Heart right ventricle (tissue), 16 donors: Measurements from ENCODE around the gene ACSL5. TPM values are rescaled to one million over a fixed set of nuclear protein-coding genes. Genes with fewer than 3 reads are reported as not detected.

ENCODE experiments used
- ATAC-seq, 8 donors: fragments of 200-7000 bp; cut with Tn5 transposase; one replicate each; pipeline ENCODE4 v1.9.1; 2020; ENCODE audit warnings: mild to moderate bottlenecking in 8 of 8, moderate library complexity in 8 of 8, moderate number of reproducible peaks in 1 of 8
- DNase-seq, 2 donors: peaks; one replicate each; pipeline ENCODE4 v3.0.0-alpha.2; 2020
- H3K27ac ChIP-seq, 10 donors: fragments of 200-600 bp; sonication (generic) in 2 of 10; one replicate each; pipeline versions ENCODE4 v1.5.0 to v1.8.0; 2020 to 2022; ENCODE audit warnings: mild to moderate bottlenecking in 3 of 10
- H3K27me3 ChIP-seq, 7 donors: fragments of 200-600 bp; one replicate each; pipeline ENCODE4 v1.8.0; 2021 to 2022; ENCODE audit warnings: mild to moderate bottlenecking in 2 of 7
- H3K36me3 ChIP-seq, 9 donors: fragments of 200-600 bp; sonication (generic) in 1 of 9; one replicate each; pipeline versions ENCODE4 v1.5.0 to v1.8.0; 2020 to 2022; ENCODE audit warnings: mild to moderate bottlenecking in 2 of 9
- H3K4me1 ChIP-seq, 9 donors: fragments of 200-600 bp; sonication (generic) in 1 of 9; one replicate each; pipeline versions ENCODE4 v1.5.0 to v1.8.0; 2020 to 2022; ENCODE audit warnings: mild to moderate bottlenecking in 4 of 9
- H3K4me3 ChIP-seq, 10 donors: fragments of 200-600 bp; sonication (generic) in 2 of 10; one replicate each; pipeline versions ENCODE4 v1.5.0 to v1.8.0; 2020 to 2022; ENCODE audit warnings: mild to moderate bottlenecking in 7 of 10, moderate library complexity in 2 of 10
- H3K9me3 ChIP-seq, 11 donors: fragments of 200-600 bp in 10 of 11; sonication (generic) in 2 of 11; one replicate each; pipeline versions ENCODE4 v1.5.0 to v1.8.0; 2013 to 2022; ENCODE audit warnings: mild to moderate bottlenecking in 2 of 11, control low read depth in 1 of 11, moderate library complexity in 1 of 11
- WGBS, 2 donors: extraction: QIAGEN DNeasy Blood & Tissue Kit; methylation state at CpG; one replicate each; pipeline ENCODE4 v1.1.7; 2013; ENCODE audit warnings: inconsistent platforms in 1 of 2; 5-methylcytosine and 5-hydroxymethylcytosine counted together
- intact Hi-C, 10 donors: fragments of 100-400 bp; cut with DNase I; formaldehyde crosslinking; loops; one replicate each; pipeline versions ENCODE4 v1.11.1 to v1.14.2; 2022
- polyA plus RNA-seq, 2 donors: library from polyadenylated mRNA; stranded (reverse); fragments of 200-250 nt; gene quantifications; one replicate each; pipeline ENCODE4 v1.2.3, GENCODE V29; 2013
- total RNA-seq, 10 donors: library from RNA; stranded (reverse); fragmentation: NEBNext Ultra II Directional in 3 of 10; extraction: Animal tissue kit (Norgen Biotek cat#: 25700) in 3 of 10; gene quantifications; one replicate each; pipeline versions ENCODE4 v1.2.1 to v1.2.4, GENCODE V29; 2021 to 2023
- TF ChIP-seq, protein P1 (sequence below), 9 donors: fragments of 200-600 bp; sonication (generic) in 2 of 9; IDR thresholded peaks; one replicate each; pipeline versions ENCODE4 v1.5.0 to v1.8.0; 2021 to 2022; ENCODE audit warnings: antibody characterized with exemption in 9 of 9, mild to moderate bottlenecking in 5 of 9, moderate library complexity in 1 of 9
- donor health status: Arrhythmogenic right ventricular cardiomyopathy.
- donor health status: ischemic (EF 13 %, LVEDD 7.1; RV severe dilation, severe dysfunction).
- donor health status: healthy with polysubstance abuse.
- donor health status: DM: no; HTN: yes; CAD: no.
- donor health status: DM: no; HTN: no; CAD: no.
- donor health status: ischemic (EF 25% LVEDD 6.9; RV normal size, moderate dysfunction).
- donor health status: ischemic (EF 25% LVEDD 5.7; RV mildly dilated, moderate dysfunction).
- donor health status: healthy.
- donor health status: DM: yes; HTN: yes; CAD: no.
- donor health status: Ischemic cardiomyopathy.
- donor health status: ischemic (EF 35%, LVEDD 5.7; RV mildly dilated, moderate dysfunction).
- donor health status: nonischemic (EF 11% LVEDD 7.7; RV severe dilation, severe dysfunction).
- donor health status: DM: yes; HTN: yes; CAD: no.
- donor health status: PGD.
- donor health status: ischemic (EF 29% LVEDD 5.4; RV normal size, mild dysfunction).
- donor health status: nonischemic (EF 23%, LVEDD 6.1; RV moderate dilation, normal function).

ACSL5 gene
- total and polyA plus RNA-seq, 12 donors: 3.1 to 17.4 (median 6.6) TPM

DNA sequence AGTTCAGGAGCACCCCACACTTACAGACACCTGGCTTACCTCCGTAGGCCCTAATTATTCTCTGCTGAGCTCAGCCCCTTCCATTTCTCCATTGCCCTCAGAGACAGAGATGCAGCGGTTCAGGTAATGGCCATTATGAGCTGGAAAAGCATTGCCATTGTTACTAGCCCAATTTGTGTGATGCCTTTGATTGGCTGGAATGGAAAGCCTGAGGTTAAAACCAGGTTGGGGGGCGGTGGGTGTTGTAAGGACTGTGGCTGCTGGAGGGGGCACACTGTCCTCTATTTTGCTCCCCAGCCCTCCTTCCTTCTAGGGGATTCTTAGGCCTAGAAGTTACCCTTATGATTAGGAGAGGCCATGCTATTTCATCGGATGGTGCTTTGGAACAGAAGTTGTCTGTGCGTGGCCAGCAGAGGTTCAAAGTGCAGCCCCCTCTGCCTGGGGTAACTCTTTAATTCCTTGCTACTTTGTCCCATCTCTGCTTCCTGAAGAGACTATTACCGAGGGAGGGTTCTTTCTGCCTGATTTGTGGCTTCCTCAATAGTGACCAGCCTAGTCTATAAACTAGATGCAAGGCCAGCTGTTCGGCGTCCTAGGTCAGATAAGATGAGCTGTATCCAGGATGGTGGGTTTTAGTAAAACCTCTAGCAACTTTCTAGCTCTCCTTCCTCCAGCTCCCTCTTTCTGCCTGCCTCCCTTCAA is 14.2 kb upstream of the ACSL5 start:
- intact Hi-C loops: no loop called here
- DNase-seq: no peak
- TF ChIP-seq, protein P1, sequence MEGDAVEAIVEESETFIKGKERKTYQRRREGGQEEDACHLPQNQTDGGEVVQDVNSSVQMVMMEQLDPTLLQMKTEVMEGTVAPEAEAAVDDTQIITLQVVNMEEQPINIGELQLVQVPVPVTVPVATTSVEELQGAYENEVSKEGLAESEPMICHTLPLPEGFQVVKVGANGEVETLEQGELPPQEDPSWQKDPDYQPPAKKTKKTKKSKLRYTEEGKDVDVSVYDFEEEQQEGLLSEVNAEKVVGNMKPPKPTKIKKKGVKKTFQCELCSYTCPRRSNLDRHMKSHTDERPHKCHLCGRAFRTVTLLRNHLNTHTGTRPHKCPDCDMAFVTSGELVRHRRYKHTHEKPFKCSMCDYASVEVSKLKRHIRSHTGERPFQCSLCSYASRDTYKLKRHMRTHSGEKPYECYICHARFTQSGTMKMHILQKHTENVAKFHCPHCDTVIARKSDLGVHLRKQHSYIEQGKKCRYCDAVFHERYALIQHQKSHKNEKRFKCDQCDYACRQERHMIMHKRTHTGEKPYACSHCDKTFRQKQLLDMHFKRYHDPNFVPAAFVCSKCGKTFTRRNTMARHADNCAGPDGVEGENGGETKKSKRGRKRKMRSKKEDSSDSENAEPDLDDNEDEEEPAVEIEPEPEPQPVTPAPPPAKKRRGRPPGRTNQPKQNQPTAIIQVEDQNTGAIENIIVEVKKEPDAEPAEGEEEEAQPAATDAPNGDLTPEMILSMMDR (IDR thresholded peaks at IDR 0.05): no peak

DNA sequence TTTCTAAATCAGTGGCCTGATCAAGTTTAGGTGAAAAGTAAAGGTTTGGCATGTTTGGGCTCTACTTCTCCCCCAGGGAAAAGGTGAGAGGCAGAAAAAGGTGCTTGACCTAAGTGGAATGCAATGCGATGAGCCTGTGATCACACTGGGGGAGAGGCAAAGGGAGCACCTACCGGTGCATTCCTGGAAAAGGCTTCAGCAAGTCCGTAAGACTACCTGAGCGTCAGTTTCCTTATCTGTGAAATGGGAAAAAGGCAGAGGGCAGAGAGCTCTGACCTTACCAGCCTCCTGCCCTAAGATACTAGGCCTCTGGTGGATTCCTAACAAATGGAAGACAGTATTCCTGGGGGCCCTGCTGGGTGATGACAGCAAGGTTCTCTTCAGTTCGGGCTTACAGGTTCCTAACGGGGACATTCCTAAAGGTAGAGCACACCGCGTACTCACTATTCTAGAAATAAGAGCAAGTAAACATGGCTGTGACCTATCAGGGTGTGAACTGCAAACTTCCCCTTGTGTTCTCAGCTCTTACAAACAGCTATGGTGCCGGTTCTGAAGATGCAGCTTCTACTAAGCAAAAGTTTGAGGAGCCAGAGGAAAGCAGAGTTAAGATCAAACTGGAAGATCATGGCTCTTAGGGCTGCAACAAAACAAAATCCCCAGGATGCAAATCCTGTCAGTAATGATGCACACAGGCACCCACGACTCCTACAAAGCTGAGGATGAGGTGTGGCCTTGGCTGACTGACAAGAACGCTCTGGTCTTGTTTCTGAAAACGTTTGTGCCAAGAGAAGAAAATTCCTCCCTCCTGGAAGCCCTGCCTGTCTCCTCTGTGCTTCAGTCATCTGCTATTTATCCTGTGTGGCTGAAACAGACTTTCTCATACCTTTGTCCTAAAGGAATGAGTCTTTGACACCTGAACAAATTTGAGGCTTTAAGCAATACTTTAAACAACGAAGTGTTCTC is 13.3 kb upstream of the ACSL5 start:
- peak; percentile 38 to 73 for DNase-seq
- 47 to 55% methylated on average over 13 of the region's 13 CpGs for WGBS, 2 donors
- peak; percentile 49 to 89 (median 69) for ATAC-seq
- Histone ChIP-seq H3K9me3 (no peaks in the 10 kb centered on the region), H3K27me3 (no peaks in the 10 kb centered on the region), H3K4me3 (no peak overlapping the region), H3K4me1 (peaks cover 22 to 52% (median 38%) of the 10 kb centered on the region in 9 donors), H3K36me3 (no peaks in the 10 kb centered on the region), H3K27ac (peak overlapping the region; percentile 54 to 89 (median 80))
- intact Hi-C loops: no loop called here
- TF ChIP-seq, protein P1 (IDR thresholded peaks at IDR 0.05): no peak

More for the DNA sequence above, 14.2 kb upstream of the ACSL5 start:
- H3K9me3 ChIP-seq: no peaks in the 10 kb centered on the region
- peaks cover 22 to 48% (median 38%) of the 10 kb centered on the region in 9 donors for H3K4me1 ChIP-seq
- H3K27ac ChIP-seq: peak overlapping the region; percentile 54 to 89 (median 80)
- no peaks in the 10 kb centered on the region for H3K27me3 ChIP-seq
- H3K36me3 ChIP-seq: no peaks in the 10 kb centered on the region
- H3K4me3 ChIP-seq: no peak overlapping the region
- ATAC-seq: no peak
- WGBS, 2 donors: 72 to 78% methylated on average over 8 of the region's 8 CpGs

DNA sequence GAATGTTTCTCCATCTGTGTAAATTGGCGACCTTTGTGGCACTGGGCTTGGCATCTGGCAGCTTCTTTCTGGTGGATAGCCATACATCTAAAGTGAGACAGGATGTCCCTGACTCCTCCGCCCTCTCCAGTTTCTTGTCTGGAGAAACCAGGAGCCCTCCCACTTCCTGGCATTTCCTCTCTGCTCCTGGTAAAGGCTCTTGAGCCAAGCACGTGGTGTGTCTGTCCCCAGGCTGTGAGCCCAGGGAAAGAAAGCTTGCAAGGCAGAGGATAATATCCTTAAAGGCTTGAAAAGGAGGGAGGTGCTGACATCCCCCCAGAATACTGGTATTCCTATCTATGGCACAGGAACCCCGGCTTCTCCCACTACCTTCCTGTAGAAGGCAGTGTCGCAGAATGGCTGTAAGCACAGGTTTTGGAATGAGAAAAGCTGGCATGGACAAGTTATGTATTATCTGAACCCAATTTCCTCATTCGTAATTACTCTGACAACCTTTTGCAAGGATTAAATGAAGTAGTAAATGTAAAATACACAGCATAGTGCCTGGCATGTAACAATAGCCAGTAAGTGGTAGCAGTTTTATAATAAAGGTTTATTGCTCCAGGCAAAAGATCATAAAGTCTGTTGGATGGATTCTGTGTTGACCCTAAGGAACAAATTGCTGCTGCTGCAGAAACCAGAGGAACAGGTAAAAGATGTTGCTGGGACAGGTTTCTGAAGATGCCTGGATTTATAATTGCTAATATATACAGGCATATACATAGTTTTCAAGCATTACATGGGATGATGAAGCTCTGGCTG is 11.8 kb upstream of the ACSL5 start:
- Histone ChIP-seq H3K4me3 (no peak overlapping the region), H3K36me3 (no peaks in the 10 kb centered on the region), H3K4me1 (peaks cover 22 to 52% (median 38%) of the 10 kb centered on the region in 9 donors), H3K9me3 (no peaks in the 10 kb centered on the region), H3K27ac (peak overlapping the region; percentile 54 to 89 (median 80)), H3K27me3 (no peaks in the 10 kb centered on the region)
- TF ChIP-seq, protein P1 (IDR thresholded peaks at IDR 0.05): peak in 4 of 9 donors; percentile 6 to 26 (median 8)
- 26 to 48% methylated on average over 6 of the region's 6 CpGs for WGBS, 2 donors
- intact Hi-C loops: no loop called here
- ATAC-seq: peak; percentile 62 to 91 (median 85)
- peak; percentile 29 to 71 for DNase-seq
